NCI-H510A (cell line): Measurements from ENCODE around the gene HADHA.

Experiments
- DNase-seq: peaks from one replicate; lab custom pipeline; 2025; lab: John Stamatoyannopoulos, UW

The HADHA gene

DNA sequence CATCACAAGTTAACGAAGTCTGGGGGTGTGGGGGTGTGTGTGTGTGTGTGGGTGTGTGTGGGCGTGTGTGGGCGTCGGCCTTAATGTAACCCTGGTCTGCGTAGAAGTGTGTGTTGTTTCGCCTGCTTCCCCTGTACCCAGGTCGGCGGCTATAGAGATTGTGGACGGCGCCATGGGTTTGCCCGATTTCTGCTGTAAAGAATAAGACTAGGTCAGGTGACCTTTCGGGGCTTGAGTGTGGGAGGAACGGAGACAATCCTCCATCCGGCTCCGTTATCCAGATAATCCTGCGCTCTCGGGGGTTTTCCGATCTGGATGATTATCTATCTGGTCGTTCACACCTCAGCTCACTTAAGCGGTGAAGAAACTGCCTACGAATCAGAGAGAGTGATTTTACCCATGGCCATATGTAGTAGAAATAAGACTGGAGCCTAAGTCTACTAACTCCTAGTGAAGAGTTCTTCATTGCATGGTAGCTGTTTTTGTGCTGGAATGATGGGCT lies 850 bp upstream of the HADHA start:
- DNase-seq = no peak

GRCh38 chr2:26243470-26244308 lies 743 bp downstream of the HADHA start:
- DNase-seq = no peak

GRCh38 chr2:26241928-26242436 lies 2.5 kb downstream of the HADHA start:
- no peak for DNase-seq

DNA sequence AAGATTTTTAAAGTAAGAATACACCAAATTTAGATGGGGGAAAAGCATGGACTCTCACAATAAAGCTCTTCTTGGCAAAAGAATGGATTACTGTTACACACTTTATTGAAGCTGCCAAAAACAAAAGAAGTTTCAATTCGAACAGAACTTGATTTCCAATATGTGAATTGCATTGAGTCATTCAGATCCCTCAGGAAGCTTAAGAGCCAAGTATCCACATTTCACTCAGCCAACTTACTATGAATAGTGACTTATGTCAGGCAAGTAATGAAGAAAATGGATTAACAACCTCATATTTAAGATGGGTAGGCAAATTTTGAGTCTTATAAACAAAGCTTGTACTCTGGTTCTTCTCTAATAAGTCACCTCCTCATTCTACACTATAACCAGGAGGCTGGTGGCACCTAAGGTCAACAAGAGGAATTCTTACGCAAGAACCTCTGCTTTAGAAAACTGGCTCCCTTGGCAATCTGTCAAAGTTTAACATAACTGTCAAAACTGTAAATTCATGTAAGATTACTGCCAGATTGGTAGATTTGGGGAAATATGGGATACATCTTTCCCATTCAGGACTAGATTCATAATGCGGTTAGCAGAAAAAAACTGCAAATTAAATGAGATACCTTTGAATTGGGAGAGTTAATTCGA lies 6.0 kb downstream of the HADHA start:
- no peak for DNase-seq

GRCh38 chr2:26237868-26238267 lies 6.6 kb downstream of the HADHA start:
- DNase-seq = no peak

GRCh38 chr2:26235089-26235488 lies 9.3 kb downstream of the HADHA start:
- DNase-seq = no peak

GRCh38 chr2:26230806-26231205 lies 13.6 kb downstream of the HADHA start:
- DNase-seq = no peak

GRCh38 chr2:26229595-26229994 lies 14.8 kb downstream of the HADHA start:
- DNase-seq = no peak

DNA sequence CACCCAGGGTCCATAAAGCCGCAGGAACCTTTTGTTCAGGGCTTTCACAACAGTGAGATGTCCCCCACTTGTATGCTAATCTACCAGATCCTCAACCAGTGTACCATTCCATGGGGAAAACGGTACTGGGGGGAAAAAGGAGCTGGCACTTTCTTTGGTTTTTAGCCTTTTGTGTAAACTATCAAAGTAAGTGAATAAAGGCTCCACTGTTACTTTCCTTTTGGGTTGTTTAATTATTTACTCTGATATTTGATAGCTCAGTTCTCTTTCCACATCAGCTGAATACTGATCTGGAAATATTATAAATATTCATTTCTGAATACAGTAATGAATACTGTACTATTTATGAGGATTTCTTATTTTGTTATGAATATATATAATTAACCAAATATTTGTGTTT lies 20.3 kb downstream of the HADHA start:
- no peak for DNase-seq

GRCh38 chr2:26223018-26223417 lies 21.4 kb downstream of the HADHA start:
- DNase-seq = no peak

- no peak for DNase-seq
Measured at GRCh38 chr2:26217720-26218119, 26.7 kb downstream of the HADHA start.

- DNase-seq = no peak
Measured at GRCh38 chr2:26216587-26216986, 27.8 kb downstream of the HADHA start.

GRCh38 chr2:26215833-26216232 lies 28.6 kb downstream of the HADHA start:
- no peak for DNase-seq

DNA sequence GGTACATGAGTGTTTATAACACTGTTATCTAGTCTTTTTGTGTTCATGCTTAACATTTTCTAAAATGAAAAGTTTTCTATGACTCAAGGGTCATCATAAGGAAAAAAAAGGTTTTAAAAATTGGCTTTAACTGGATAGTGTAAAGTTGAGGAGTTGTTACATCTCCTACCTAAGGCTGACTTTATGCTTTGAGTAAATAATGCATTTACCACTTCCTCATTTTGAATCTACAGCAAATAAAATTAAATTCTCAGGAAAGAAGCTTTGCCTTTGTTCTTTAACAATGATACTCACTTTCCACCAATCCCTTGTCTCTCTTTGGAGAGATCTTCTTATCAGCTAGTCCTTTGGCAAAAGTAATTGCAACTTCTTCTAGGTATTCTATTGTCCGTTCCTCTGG lies 29.7 kb downstream of the HADHA start:
- no peak for DNase-seq

DNA sequence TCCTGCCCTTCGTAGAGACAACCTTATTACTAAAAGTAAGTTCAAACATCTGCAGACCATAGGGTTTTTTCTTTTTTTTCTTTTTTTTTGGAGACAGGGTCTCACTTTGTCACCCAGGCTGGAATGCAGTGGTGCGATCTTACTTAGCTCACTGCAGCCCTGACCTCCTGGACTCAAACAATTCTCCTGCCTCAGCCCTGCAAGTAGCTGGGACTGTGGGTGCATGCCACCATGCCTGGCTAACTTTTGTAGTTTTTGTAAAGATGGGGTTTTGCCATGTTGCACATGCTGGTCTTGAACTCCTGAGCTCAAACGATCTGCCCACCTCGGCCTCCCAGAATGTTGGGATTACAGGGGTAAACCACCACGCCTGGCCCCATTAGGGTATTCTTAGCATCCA lies 32.4 kb downstream of the HADHA start:
- no peak for DNase-seq

DNA sequence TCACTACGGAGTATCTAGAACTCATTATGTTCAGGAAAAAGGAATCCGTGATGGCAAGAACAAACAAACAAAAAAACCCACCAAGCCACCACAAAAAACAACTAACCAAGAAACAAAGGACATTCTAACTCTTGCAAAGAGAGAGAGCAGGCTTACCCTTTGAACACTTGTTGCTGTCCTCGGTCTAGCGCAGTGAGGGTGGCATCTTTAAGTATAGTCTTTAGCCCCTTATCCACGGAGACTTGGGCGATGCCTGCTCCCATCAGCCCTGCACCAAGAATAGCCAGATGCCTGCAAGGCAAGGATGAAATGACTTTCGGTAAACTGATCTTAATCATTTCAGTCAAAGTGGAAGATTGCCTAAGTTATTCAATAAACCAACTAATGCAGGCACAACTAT lies 40.5 kb downstream of the HADHA start:
- no peak for DNase-seq

GRCh38 chr2:26202981-26203490 lies 41.4 kb downstream of the HADHA start:
- no peak for DNase-seq

- no peak for DNase-seq
Measured at GRCh38 chr2:26197516-26197915, 46.9 kb downstream of the HADHA start.

DNA sequence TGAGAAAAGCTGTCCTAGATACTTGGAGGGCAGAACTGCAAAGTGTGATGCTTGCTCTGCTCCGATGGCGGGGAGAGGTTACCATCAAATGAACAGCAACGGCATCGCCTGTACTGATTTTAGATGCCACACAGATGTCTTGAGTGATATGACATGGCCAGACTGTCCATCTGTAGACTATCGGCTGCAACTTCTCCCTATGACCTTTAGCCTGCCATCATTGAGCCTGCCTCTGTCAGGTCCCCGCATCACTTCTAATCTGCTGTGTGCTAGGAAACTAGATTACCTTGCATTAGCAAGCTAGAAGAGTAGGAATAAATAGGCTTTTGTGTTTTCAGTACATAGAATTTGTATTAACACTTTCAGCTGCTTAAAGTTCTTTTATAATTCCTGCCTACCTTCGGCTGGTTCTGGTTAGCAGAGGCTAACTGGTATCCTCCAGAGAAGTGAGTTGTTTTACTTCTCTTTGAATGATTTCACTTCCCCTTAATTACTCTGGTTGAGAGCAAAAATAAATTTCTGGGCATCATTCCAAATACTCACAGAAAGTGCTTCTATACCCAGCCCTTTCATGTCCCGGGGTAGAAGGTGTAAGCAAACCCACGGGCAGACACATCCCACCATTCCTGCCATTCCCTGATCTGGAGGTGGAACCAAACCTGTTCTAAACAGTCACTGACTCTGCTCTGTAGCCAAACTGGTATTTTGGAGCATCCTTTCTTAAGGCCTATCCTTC lies 47.6 kb downstream of the HADHA start:
- no peak for DNase-seq

DNA sequence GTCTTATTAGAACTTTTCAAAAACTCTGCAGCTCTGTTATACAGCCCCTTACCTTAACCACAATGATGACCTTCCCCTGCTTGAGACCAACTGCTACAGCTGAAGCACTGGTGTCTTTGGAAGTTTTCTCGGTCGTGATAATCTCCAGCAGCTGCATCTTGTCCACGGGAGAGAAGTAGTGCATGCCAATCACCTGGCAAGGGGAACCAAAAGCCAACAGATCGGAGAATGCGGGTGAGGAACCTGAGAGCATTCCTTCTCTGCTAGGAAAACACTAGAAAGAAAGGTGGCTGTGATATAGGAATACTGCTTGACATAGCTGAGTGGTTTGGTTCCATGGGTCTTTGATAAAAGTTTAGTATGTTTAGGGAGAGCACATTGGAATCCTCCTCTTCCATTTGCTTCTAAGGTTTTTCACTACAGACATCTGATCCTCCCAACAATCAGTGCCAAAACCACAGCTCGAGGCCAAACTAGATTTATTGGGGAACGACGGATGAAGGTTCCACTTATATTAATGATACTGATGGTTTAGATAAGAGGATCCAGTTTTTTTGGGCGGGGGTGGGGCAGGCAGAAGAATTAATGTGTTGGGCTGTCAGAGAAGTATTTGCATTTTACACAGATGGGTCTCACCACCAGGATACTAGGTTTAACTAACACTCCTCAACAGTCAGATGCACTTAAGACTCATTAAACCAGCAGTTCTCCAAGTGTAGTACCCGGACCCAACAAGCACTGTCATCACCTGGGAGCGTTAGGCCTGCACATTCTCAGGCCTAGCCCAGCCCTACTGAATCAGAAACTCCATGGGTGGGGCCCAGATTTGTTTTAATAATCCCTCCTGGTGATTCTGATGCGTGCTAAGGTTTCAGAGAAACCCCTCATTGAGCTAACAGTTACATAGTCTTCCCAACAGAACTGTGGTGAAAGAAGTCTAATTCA lies 49.1 kb downstream of the HADHA start:
- DNase-seq = no peak

- no peak for DNase-seq
Measured at GRCh38 chr2:26193578-26194231, 50.7 kb downstream of the HADHA start.
